Astrocyte (in vitro differentiated cells and primary cell): ENCODE results near the gene PDE3A. TPM values are rescaled to one million over a fixed set of nuclear protein-coding genes. Genes with fewer than 3 reads are reported as not detected.
A peak's percentile ranks its signal among the peaks of the same experiment; 100 is the strongest.

ENCODE experiments used
- DNase-seq: peaks from one replicate; pipeline ENCODE4 v3.0.0-alpha.2; 2010; ENCODE audit warnings: low read depth
- FAIRE-seq: peaks from 2 replicates; lab custom pipeline; 2011; peaks lifted over from hg19 to GRCh38; lab: Jason Lieb, UNC
- H2AFZ ChIP-seq: 2 replicates; pipeline ENCODE4 v1.6.0; 2012; ENCODE audit warnings: low read depth, low read length, inconsistent platforms
- H3K27ac ChIP-seq: 2 replicates; pipeline ENCODE4 v1.5.1; 2011; ENCODE audit warnings: low read depth, low read length, inconsistent platforms
- H3K27me3 ChIP-seq: 2 replicates; pipeline ENCODE4 v1.6.0; 2011; ENCODE audit warnings: low read length, inconsistent platforms; ENCODE audit not compliant: insufficient read depth
- H3K36me3 ChIP-seq: 2 replicates; pipeline ENCODE4 v1.5.1; 2011; ENCODE audit warnings: low read length, inconsistent platforms; ENCODE audit not compliant: insufficient read depth
- H3K4me1 ChIP-seq: 2 replicates; pipeline ENCODE4 v1.5.1; 2011; ENCODE audit warnings: low read length, inconsistent platforms; ENCODE audit not compliant: insufficient read depth
- H3K4me2 ChIP-seq: 2 replicates; pipeline ENCODE4 v1.6.0; 2012; ENCODE audit warnings: low read length, inconsistent platforms
- H3K4me3 ChIP-seq: 2 replicates; pipeline ENCODE4 v1.5.1; 2011; ENCODE audit warnings: low read depth, mild to moderate bottlenecking, low read length, inconsistent platforms; ENCODE audit not compliant: insufficient read depth
- H3K79me2 ChIP-seq: 2 replicates; pipeline ENCODE4 v1.6.0; 2012; ENCODE audit warnings: mild to moderate bottlenecking, low read length, inconsistent platforms; ENCODE audit not compliant: insufficient read depth
- H3K9ac ChIP-seq: 2 replicates; pipeline ENCODE4 v1.6.0; 2012; ENCODE audit warnings: mild to moderate bottlenecking, low read length, inconsistent platforms
- H3K9me3 ChIP-seq: 2 replicates; pipeline ENCODE4 v1.5.1; 2012; ENCODE audit warnings: low read depth, mild to moderate bottlenecking, low read length, inconsistent platforms; ENCODE audit not compliant: insufficient read depth
- H4K20me1 ChIP-seq: 2 replicates; pipeline ENCODE4 v1.6.0; 2012; ENCODE audit warnings: low read length, inconsistent platforms; ENCODE audit not compliant: insufficient read depth
- H3K27ac Mint-ChIP-seq: one replicate; pipeline ENCODE4 v1.8.0; 2021; ENCODE audit warnings: mild to moderate bottlenecking, mixed read lengths; ENCODE audit not compliant: unreplicated experiment
- H3K27me3 Mint-ChIP-seq: one replicate; pipeline ENCODE4 v1.8.0; 2021; ENCODE audit warnings: low read depth, mixed read lengths; ENCODE audit not compliant: unreplicated experiment
- H3K36me3 Mint-ChIP-seq: one replicate; pipeline ENCODE4 v1.8.0; 2021; ENCODE audit warnings: low read depth, mixed read lengths; ENCODE audit not compliant: unreplicated experiment
- H3K4me1 Mint-ChIP-seq: one replicate; pipeline ENCODE4 v1.8.0; 2021; ENCODE audit warnings: low read depth, mixed read lengths; ENCODE audit not compliant: unreplicated experiment
- H3K4me3 Mint-ChIP-seq: one replicate; pipeline ENCODE4 v1.8.0; 2021; ENCODE audit warnings: mild to moderate bottlenecking, moderate library complexity, mixed read lengths; ENCODE audit not compliant: unreplicated experiment
- H3K9me3 Mint-ChIP-seq: one replicate; pipeline ENCODE4 v1.8.0; 2021; ENCODE audit warnings: mild to moderate bottlenecking, mixed read lengths; ENCODE audit not compliant: unreplicated experiment
- EZH2 ChIP-seq: IDR thresholded peaks from 2 replicates; pipeline ENCODE4 v1.6.1; 2012; ENCODE audit warnings: mild to moderate bottlenecking, low read length, inconsistent platforms; ENCODE audit not compliant: insufficient read depth
- total RNA-seq: library from RNA; stranded (reverse); gene quantifications from 2 replicates; pipeline ENCODE4 v1.2.1, GENCODE V29; 2021
- TF ChIP-seq, protein P1 (sequence below): IDR thresholded peaks from 2 replicates; pipeline ENCODE4 v1.5.1; 2011; ENCODE audit warnings: low read depth, mild to moderate bottlenecking, inconsistent platforms, low read length, moderate library complexity; ENCODE audit not compliant: insufficient read depth

Gene PDE3A
- total RNA-seq, 1 donor from 2014 or later: 1.7 TPM

DNA sequence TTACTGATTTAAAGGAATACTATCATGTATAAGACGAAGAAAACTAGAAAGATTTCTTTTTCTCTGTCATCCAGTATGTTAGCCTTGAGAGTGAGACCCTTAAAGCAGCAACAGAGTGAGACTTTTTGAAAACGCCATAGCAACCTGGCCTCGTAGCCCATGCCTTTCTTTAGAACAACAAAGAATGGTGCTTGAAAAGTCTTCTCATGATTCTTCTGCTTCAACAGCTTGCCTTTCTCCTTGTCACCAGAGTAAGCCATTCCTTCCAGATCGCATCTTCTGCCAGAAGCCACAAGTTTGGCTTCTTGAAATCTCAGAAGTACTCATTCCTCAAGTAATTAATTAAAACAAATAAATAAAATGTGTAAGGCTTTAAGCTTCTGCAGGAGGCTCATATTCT lies 109.3 kb downstream of the PDE3A start:
- Histone ChIP-seq H3K9me3 (no peaks in the 10 kb centered on the region), H4K20me1 (no peaks in the 10 kb centered on the region), H3K4me3 (no peak overlapping the region), H3K79me2 (no peaks in the 10 kb centered on the region), H3K27me3 (no peaks in the 10 kb centered on the region), H3K36me3 (no peaks in the 10 kb centered on the region), H3K4me1 (peaks cover 5% of the 10 kb centered on the region), H2AFZ (no peak overlapping the region), H3K27ac (no peak overlapping the region), H3K4me2 (peak overlapping the region; percentile 35), H3K9ac (peak overlapping the region; percentile 16)
- Mint-ChIP-seq H3K9me3 (no peaks in the 10 kb centered on the region), H3K4me1 (peaks cover 3% of the 10 kb centered on the region), H3K27ac (no peak overlapping the region), H3K4me3 (no peak overlapping the region), H3K36me3 (no peaks in the 10 kb centered on the region), H3K27me3 (no peaks in the 10 kb centered on the region)
- FAIRE-seq (no peak), DNase-seq (no peak)
- no peak for TF ChIP-seq EZH2
- TF ChIP-seq, protein P1, sequence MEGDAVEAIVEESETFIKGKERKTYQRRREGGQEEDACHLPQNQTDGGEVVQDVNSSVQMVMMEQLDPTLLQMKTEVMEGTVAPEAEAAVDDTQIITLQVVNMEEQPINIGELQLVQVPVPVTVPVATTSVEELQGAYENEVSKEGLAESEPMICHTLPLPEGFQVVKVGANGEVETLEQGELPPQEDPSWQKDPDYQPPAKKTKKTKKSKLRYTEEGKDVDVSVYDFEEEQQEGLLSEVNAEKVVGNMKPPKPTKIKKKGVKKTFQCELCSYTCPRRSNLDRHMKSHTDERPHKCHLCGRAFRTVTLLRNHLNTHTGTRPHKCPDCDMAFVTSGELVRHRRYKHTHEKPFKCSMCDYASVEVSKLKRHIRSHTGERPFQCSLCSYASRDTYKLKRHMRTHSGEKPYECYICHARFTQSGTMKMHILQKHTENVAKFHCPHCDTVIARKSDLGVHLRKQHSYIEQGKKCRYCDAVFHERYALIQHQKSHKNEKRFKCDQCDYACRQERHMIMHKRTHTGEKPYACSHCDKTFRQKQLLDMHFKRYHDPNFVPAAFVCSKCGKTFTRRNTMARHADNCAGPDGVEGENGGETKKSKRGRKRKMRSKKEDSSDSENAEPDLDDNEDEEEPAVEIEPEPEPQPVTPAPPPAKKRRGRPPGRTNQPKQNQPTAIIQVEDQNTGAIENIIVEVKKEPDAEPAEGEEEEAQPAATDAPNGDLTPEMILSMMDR: no peak

DNA sequence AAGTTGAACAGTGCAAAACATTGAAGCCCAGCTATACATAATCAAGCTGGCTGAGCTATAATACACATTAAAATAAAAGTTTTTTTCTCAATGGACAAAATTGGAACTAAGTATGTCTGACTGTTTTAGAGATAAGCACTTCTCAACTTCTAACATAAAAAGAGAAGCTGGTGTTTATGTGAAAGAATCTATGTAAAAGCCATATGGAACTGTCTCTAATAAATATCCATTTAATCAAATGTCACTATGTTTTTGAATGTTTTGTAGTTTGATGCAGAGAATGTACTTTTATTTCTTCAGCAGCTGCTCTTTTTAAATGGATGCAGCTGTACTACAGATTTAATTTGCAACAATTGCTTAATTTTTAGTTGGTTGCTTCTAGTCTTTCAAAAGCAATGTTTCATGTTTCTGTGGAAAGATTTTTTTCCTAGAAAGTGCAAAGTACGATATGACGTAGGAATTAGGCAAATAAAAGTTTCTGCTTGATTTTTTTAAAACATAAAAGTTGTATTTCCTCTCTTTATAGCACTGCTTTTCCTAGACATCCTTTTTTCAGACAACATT lies 114.2 kb downstream of the PDE3A start:
- no peaks in the 10 kb centered on the region for H3K4me1 ChIP-seq
- no peaks in the 10 kb centered on the region for H3K36me3 ChIP-seq
- H3K4me3 ChIP-seq: no peak overlapping the region
- peaks cover 2% of the 10 kb centered on the region for H3K27me3 Mint-ChIP-seq
- FAIRE-seq (no peak), DNase-seq (no peak)
- H3K9ac ChIP-seq: no peak overlapping the region
- H3K4me1 Mint-ChIP-seq: no peaks in the 10 kb centered on the region
- H4K20me1 ChIP-seq: no peaks in the 10 kb centered on the region
- no peaks in the 10 kb centered on the region for H3K79me2 ChIP-seq
- no peaks in the 10 kb centered on the region for H3K9me3 Mint-ChIP-seq
- H3K27ac Mint-ChIP-seq: no peak overlapping the region
- no peak overlapping the region for H3K4me2 ChIP-seq
- H3K36me3 Mint-ChIP-seq: no peaks in the 10 kb centered on the region
- H3K27me3 ChIP-seq: no peaks in the 10 kb centered on the region
- H2AFZ ChIP-seq: no peak overlapping the region
- H3K9me3 ChIP-seq: no peaks in the 10 kb centered on the region
- TF ChIP-seq, protein P1: no peak
- no peak for TF ChIP-seq EZH2
- H3K27ac ChIP-seq: no peak overlapping the region
- no peak overlapping the region for H3K4me3 Mint-ChIP-seq

DNA sequence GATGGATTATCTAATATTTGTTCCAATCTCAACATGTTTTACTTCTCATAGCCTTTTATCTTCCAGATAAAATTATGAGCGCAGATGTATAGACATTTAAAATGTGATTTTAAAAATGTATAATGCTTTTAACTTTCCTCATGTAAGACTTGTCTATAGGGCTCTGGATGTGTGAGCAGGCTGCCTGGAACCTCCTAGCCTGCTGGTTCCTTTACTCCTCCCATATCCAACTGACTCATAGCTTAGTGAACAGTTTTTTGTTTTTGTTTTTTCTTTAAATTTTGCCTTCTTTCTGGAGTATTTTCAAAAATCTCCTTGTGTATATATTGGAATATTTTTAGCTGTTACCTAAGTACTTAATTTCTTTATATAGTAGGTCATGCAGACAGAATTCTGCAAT lies 115.4 kb downstream of the PDE3A start:
- no peaks in the 10 kb centered on the region for H3K9me3 ChIP-seq
- H3K4me1 ChIP-seq: no peaks in the 10 kb centered on the region
- no peaks in the 10 kb centered on the region for H3K4me1 Mint-ChIP-seq
- no peak for FAIRE-seq
- H3K4me3 Mint-ChIP-seq: no peak overlapping the region
- no peaks in the 10 kb centered on the region for H3K9me3 Mint-ChIP-seq
- no peaks in the 10 kb centered on the region for H3K36me3 ChIP-seq
- no peak overlapping the region for H3K4me2 ChIP-seq
- H3K27ac ChIP-seq: no peak overlapping the region
- no peak for DNase-seq
- H2AFZ ChIP-seq: no peak overlapping the region
- no peaks in the 10 kb centered on the region for H4K20me1 ChIP-seq
- peaks cover 2% of the 10 kb centered on the region for H3K27me3 Mint-ChIP-seq
- TF ChIP-seq EZH2: no peak
- TF ChIP-seq, protein P1: no peak
- no peak overlapping the region for H3K27ac Mint-ChIP-seq
- H3K4me3 ChIP-seq: no peak overlapping the region
- no peak overlapping the region for H3K9ac ChIP-seq
- no peaks in the 10 kb centered on the region for H3K36me3 Mint-ChIP-seq
- H3K79me2 ChIP-seq: no peaks in the 10 kb centered on the region
- H3K27me3 ChIP-seq: no peaks in the 10 kb centered on the region
